Parathyroid adenoma (tissue), 2 donors: Measurements from ENCODE around the gene ISL1.

Source experiments
- H2AFZ ChIP-seq: fragments of 300-600 bp; sonication (generic); one replicate; pipeline ENCODE4 v1.7.0; 2017; ENCODE audit warnings: antibody characterized with exemption, mild to moderate bottlenecking
- H3K27ac ChIP-seq: fragments of 300-600 bp; sonication (generic); one replicate; pipeline ENCODE4 v1.7.0; 2017
- H3K27me3 ChIP-seq: fragments of 300-600 bp; sonication (generic); one replicate; pipeline ENCODE4 v1.7.0; 2017; ENCODE audit warnings: low read length; ENCODE audit not compliant: control insufficient read depth, insufficient read depth
- H3K36me3 ChIP-seq: fragments of 300-600 bp; sonication (generic); one replicate; pipeline ENCODE4 v1.7.0; 2017; ENCODE audit warnings: low read length; ENCODE audit not compliant: control insufficient read depth, insufficient read depth
- H3K4me1 ChIP-seq: fragments of 300-600 bp; sonication (generic); one replicate; pipeline ENCODE4 v1.7.0; 2017; ENCODE audit warnings: control low read depth
- H3K4me2 ChIP-seq: fragments of 300-600 bp; sonication (generic); one replicate; pipeline ENCODE4 v1.7.0; 2017; ENCODE audit warnings: low read length
- H3K4me3 ChIP-seq: fragments of 300-600 bp; sonication (generic); one replicate; pipeline ENCODE4 v1.7.0; 2017; ENCODE audit warnings: low read depth, low read length
- H3K79me2 ChIP-seq: fragments of 300-600 bp; sonication (generic); one replicate; pipeline ENCODE4 v1.7.0; 2017; ENCODE audit warnings: control low read depth
- H3K9ac ChIP-seq: fragments of 300-600 bp; sonication (generic); one replicate; pipeline ENCODE4 v1.7.0; 2017; ENCODE audit warnings: mild to moderate bottlenecking
- H3K9me3 ChIP-seq: fragments of 300-600 bp; sonication (generic); one replicate; pipeline ENCODE4 v1.7.0; 2017; ENCODE audit warnings: low read length; ENCODE audit not compliant: control insufficient read depth
- TF ChIP-seq, protein P1 (sequence below): fragments of 300-600 bp; sonication (generic); IDR thresholded peaks from one replicate; pipeline ENCODE4 v1.7.0; 2017; ENCODE audit warnings: antibody characterized with exemption, mild to moderate bottlenecking
- donor health status: primary hyperparathyroidism.

The ISL1 gene

DNA sequence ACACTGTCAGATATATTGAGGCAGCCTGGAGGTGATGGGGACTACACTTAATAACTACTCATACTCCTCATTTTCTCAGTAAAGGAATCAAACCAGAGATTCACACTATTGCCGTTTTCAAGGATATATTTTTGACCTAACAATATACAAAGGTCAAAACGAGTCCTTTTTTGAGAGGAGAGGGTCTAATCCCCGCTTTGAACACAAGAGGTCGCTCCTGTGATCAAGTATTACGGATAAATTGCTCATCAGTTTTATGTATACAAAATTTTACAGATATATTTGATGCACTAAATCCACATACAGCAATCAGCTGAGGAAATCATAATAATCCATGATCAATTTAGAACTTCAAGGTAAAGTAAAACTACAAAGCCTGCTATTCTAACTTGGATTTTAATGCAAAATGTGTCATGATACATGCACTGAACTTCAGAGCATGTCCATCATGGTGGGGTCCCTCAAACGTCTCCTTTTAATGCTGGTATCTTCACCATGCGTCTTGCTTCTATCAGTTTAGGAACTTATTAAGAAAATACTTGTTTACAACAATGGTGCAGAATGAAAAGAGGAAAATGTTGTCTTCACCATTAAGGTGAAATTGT is 2.5 kb upstream of the ISL1 start:
- Histone ChIP-seq H2AFZ (no peak overlapping the region), H3K9ac (no peak overlapping the region)
- TF ChIP-seq, protein P1, sequence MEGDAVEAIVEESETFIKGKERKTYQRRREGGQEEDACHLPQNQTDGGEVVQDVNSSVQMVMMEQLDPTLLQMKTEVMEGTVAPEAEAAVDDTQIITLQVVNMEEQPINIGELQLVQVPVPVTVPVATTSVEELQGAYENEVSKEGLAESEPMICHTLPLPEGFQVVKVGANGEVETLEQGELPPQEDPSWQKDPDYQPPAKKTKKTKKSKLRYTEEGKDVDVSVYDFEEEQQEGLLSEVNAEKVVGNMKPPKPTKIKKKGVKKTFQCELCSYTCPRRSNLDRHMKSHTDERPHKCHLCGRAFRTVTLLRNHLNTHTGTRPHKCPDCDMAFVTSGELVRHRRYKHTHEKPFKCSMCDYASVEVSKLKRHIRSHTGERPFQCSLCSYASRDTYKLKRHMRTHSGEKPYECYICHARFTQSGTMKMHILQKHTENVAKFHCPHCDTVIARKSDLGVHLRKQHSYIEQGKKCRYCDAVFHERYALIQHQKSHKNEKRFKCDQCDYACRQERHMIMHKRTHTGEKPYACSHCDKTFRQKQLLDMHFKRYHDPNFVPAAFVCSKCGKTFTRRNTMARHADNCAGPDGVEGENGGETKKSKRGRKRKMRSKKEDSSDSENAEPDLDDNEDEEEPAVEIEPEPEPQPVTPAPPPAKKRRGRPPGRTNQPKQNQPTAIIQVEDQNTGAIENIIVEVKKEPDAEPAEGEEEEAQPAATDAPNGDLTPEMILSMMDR = no peak

DNA sequence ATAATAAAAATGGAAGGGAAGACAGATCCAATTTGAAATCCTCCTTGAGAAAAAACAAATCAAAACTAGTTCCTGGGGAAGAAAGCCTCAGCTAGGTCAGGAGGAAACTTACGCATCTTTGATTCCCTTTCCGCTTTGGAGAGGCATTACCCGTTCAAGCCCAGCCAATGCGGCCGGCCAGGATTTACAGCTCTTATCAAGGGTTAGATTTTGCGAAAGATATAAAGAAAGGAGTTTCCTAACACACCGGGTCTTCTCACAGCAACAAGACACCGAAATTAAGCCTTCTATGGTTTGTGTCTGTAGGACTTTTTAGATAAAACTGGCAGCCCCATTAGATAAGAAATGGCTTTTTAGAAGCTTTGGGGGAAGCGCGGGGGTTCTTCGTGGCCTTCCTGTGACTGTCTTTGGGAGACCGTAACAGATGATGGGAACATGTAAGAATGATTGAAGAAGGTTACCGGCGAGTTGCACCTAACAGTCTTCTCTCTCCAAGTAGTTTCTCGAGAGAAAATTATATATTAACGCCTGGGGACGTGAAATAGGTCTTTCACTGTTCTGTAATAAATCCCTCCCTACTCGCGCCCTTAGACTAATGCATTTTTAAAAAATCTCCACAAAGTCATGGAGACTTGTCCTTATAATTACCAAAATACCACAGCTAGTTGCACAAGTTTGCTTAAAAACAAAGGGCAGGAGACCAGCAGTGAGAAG is 1.3 kb upstream of the ISL1 start:
- no peak overlapping the region for H2AFZ ChIP-seq
- no peak overlapping the region for H3K27ac ChIP-seq
- H3K79me2 ChIP-seq = no peaks in the 10 kb centered on the region
- H3K36me3 ChIP-seq = no peaks in the 10 kb centered on the region
- TF ChIP-seq, protein P1 = no peak
- no peak overlapping the region for H3K4me3 ChIP-seq
- H3K4me2 ChIP-seq = no peak overlapping the region
- H3K9me3 ChIP-seq = no peaks in the 10 kb centered on the region
- H3K27me3 ChIP-seq = peaks cover 13% of the 10 kb centered on the region
- no peak overlapping the region for H3K9ac ChIP-seq
- no peaks in the 10 kb centered on the region for H3K4me1 ChIP-seq

More for the DNA sequence above, 2.5 kb upstream of the ISL1 start:
- H3K27me3 ChIP-seq = peaks cover 19% of the 10 kb centered on the region
- H3K4me2 ChIP-seq = no peak overlapping the region
- no peaks in the 10 kb centered on the region for H3K9me3 ChIP-seq
- H3K27ac ChIP-seq = no peak overlapping the region
- no peak overlapping the region for H3K4me3 ChIP-seq
- no peaks in the 10 kb centered on the region for H3K79me2 ChIP-seq
- H3K36me3 ChIP-seq = no peaks in the 10 kb centered on the region
- no peaks in the 10 kb centered on the region for H3K4me1 ChIP-seq

DNA sequence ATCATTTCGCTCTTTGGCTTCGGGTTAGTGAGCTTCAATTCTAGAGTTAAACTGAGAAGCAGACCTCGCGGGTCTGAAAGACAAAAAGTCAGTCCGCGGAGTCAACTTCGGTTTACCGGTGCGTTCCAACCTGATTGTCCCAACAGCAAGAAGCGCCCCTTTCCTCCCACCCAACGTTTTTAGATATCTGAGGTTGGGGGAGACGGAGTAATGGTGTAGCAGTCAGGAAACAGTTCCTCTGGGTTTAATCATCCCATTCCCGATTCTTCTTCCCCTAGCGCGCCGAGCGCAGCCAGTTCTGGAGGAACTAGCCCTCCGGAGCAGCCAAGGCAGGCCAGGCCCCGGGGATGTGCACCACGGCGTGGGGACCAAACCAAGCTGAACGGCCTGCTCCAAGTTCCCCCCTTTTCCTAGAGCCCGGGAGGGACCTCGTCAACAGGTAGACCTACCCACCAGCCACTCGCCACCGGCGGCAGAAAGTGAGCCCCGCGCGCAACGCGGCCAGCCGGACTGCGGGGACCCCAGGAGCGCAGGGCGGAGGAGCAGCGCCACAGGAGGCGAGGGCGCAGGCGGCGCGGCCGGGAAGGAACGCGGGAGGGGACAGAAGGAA is 622 bp upstream of the ISL1 start:
- peaks cover 11% of the 10 kb centered on the region for H3K27me3 ChIP-seq
- H3K9ac ChIP-seq = no peak overlapping the region

DNA sequence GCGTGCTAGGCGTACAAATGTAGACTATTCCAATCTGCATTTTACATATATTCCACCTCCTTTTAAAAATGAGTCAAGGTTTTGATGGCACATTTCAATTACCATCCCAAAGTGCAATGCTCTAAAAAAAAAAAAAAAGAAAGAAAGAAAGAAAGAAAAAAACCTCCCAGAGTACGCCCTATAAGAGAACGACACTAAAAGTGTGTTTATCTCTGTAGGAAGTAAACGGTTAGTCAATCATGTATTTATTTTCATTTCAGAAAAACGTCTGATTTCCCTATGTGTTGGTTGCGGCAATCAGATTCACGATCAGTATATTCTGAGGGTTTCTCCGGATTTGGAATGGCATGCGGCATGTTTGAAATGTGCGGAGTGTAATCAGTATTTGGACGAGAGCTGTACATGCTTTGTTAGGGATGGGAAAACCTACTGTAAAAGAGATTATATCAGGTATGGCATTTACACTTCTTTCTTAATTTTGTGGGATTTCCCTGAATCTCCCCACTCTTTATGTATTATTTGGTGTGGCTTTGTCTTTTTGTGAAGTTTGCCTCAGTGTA is 1.1 kb downstream of the ISL1 start:
- Histone ChIP-seq H3K4me3 (no peak overlapping the region), H3K9ac (no peak overlapping the region)

More for the DNA sequence above, 622 bp upstream of the ISL1 start:
- H3K4me1 ChIP-seq = no peaks in the 10 kb centered on the region
- no peaks in the 10 kb centered on the region for H3K79me2 ChIP-seq
- peak overlapping the region; percentile 61 for H2AFZ ChIP-seq
- no peak overlapping the region for H3K27ac ChIP-seq
- no peak overlapping the region for H3K4me3 ChIP-seq
- H3K36me3 ChIP-seq = no peaks in the 10 kb centered on the region
- TF ChIP-seq, protein P1 = no peak
- peak overlapping the region; percentile 57 for H3K4me2 ChIP-seq
- H3K9me3 ChIP-seq = no peaks in the 10 kb centered on the region

More for the DNA sequence above, 1.1 kb downstream of the ISL1 start:
- Histone ChIP-seq H3K27ac (no peak overlapping the region), H3K9me3 (no peaks in the 10 kb centered on the region), H3K4me1 (no peaks in the 10 kb centered on the region), H3K36me3 (no peaks in the 10 kb centered on the region), H2AFZ (no peak overlapping the region), H3K4me2 (no peak overlapping the region), H3K79me2 (no peaks in the 10 kb centered on the region), H3K27me3 (peaks cover 7% of the 10 kb centered on the region)
- TF ChIP-seq, protein P1 = no peak
